HEK293T (cell line): ENCODE data around the gene B4GALNT1.
"Not testable (repeated sequence)": the region's sequence is repeated elsewhere in the genome, so short reads cannot be mapped to it uniquely, and the experiment has no call there.

ENCODE experiments used
- CTCF ChIA-PET: fragments of 350-600 bp; formaldehyde crosslinking; extraction: SDS; loops from one replicate; lab custom pipeline; 2021; ENCODE audit warnings: antibody characterized with exemption, inconsistent platforms; lab: Yijun Ruan, JAX
- POLR2A ChIA-PET: fragments of 350-600 bp; formaldehyde crosslinking; extraction: SDS; loops from one replicate; lab custom pipeline; 2020; ENCODE audit warnings: antibody characterized with exemption, inconsistent platforms; lab: Yijun Ruan, JAX
- DNase-seq: peaks from one replicate; pipeline ENCODE4 v3.0.0; 2012; ENCODE audit warnings: mixed read lengths; ENCODE audit errors: extremely low spot score
- ARNT ChIP-seq: fragments of 450-650 bp; IDR thresholded peaks from 2 replicates; pipeline ENCODE4 v1.6.1; 2017; ENCODE audit warnings: mild to moderate bottlenecking
- BHLHE40 ChIP-seq: fragments of 450-650 bp; IDR thresholded peaks from 2 replicates; pipeline ENCODE4 v1.6.1; 2016; ENCODE audit warnings: mild to moderate bottlenecking, moderate library complexity, borderline replicate concordance
- CTBP1 ChIP-seq: fragments of 450-650 bp; IDR thresholded peaks from 2 replicates; pipeline ENCODE4 v1.6.1; 2016; ENCODE audit warnings: borderline replicate concordance
- ELF4 ChIP-seq: fragments of 450-650 bp; IDR thresholded peaks from 2 replicates; pipeline ENCODE4 v1.6.1; 2017; ENCODE audit warnings: antibody characterized with exemption
- FOXA1 ChIP-seq: fragments of 450-650 bp; IDR thresholded peaks from 2 replicates; pipeline ENCODE4 v1.6.1; 2016; ENCODE audit warnings: mild to moderate bottlenecking
- FOXK2 ChIP-seq: fragments of 450-650 bp; IDR thresholded peaks from 2 replicates; pipeline ENCODE4 v1.6.1; 2016; ENCODE audit warnings: mild to moderate bottlenecking
- FOXM1 ChIP-seq: fragments of 450-650 bp; IDR thresholded peaks from 2 replicates; pipeline ENCODE4 v1.6.1; 2017; ENCODE audit warnings: mild to moderate bottlenecking, borderline replicate concordance
- HDGF ChIP-seq: fragments of 450-650 bp; IDR thresholded peaks from 2 replicates; pipeline ENCODE4 v1.6.1; 2017; ENCODE audit warnings: antibody characterized with exemption, borderline replicate concordance
- L3MBTL2 ChIP-seq: fragments of 450-650 bp; conservative IDR thresholded peaks from 2 replicates; pipeline ENCODE4 v1.6.1; 2016; ENCODE audit warnings: mild to moderate bottlenecking
- LEF1 ChIP-seq: fragments of 450-650 bp; IDR thresholded peaks from 2 replicates; pipeline ENCODE4 v1.6.1; 2017; ENCODE audit warnings: mild to moderate bottlenecking, borderline replicate concordance
- NFRKB ChIP-seq: fragments of 450-650 bp; IDR thresholded peaks from 2 replicates; pipeline ENCODE4 v1.6.1; 2016; ENCODE audit warnings: mild to moderate bottlenecking, moderate library complexity
- PKNOX1 ChIP-seq: fragments of 450-650 bp; IDR thresholded peaks from 2 replicates; pipeline ENCODE4 v1.6.1; 2016
- SP1 ChIP-seq: fragments of 450-650 bp; IDR thresholded peaks from 2 replicates; pipeline ENCODE4 v1.6.1; 2017
- SUZ12 ChIP-seq: fragments of 450-650 bp; IDR thresholded peaks from 2 replicates; pipeline ENCODE4 v1.6.1; 2016; ENCODE audit warnings: mild to moderate bottlenecking
- TARDBP ChIP-seq: fragments of 450-650 bp; IDR thresholded peaks from 2 replicates; pipeline ENCODE4 v1.6.1; 2016
- ZNF384 ChIP-seq: fragments of 450-650 bp; IDR thresholded peaks from 2 replicates; pipeline ENCODE4 v1.6.1; 2016

B4GALNT1 gene

GRCh38 chr12:57593187-57593586 is 39.8 kb downstream of the B4GALNT1 start:
- ChIA-PET POLR2A (interaction anchor here (4.8 kb wide), 1 partner anchor 20 kb away, joined by 41 read pairs; the partner anchor contains the start of gene ARHGEF25), CTCF (interaction anchor here (0.9 to 2.5 kb wide), 3 partner anchors 10 to 29 kb away, joined by 3 to 16 read pairs (median 4); no protein-coding TSS in a partner anchor)
- TF ChIP-seq ELF4 (no peak), L3MBTL2 (no peak), FOXK2 (no peak)
- no peak for DNase-seq

- ChIA-PET POLR2A (interaction anchor here (1.2 to 4.8 kb wide), 2 partner anchors 20 to 152 kb away, joined by 3 to 41 read pairs; partner anchors contain the start of genes ARHGEF25 and TSPAN31), CTCF (interaction anchor here (0.9 to 2.5 kb wide), 3 partner anchors 10 to 30 kb away, joined by 3 to 16 read pairs (median 4); no protein-coding TSS in a partner anchor)
- DNase-seq = no peak
- TF ChIP-seq FOXM1 (no peak), TARDBP (no peak), L3MBTL2 (no peak), ZNF384 (no peak), ARNT (no peak), ELF4 (no peak), SUZ12 (no peak), FOXK2 (no peak), NFRKB (no peak), LEF1 (no peak), SP1 (no peak), PKNOX1 (no peak), FOXA1 (no peak), CTBP1 (no peak), HDGF (no peak)
Observed at GRCh38 chr12:57592551-57593165, 40.3 kb downstream of the B4GALNT1 start.

GRCh38 chr12:57591782-57592325 is 41.1 kb downstream of the B4GALNT1 start:
- no peak for DNase-seq
- CTCF ChIA-PET = interaction anchor here (0.6 to 2.5 kb wide), 3 partner anchors 9 to 20 kb away, joined by 3 to 16 read pairs (median 3); no protein-coding TSS in a partner anchor
- POLR2A ChIA-PET = interaction anchor here (1.1 to 4.8 kb wide), 5 partner anchors 9 to 153 kb away, joined by 3 to 41 read pairs (median 4); partner anchors contain the start of genes ARHGEF25 and TSPAN31
- TF ChIP-seq FOXK2 (no peak), SUZ12 (no peak), PKNOX1 (no peak), FOXM1 (no peak), FOXA1 (no peak)

- peak; percentile 71 for TF ChIP-seq L3MBTL2
- TF ChIP-seq ELF4 = peak; percentile 83
- TF ChIP-seq ZNF384 = no peak
- peak; percentile 94 for DNase-seq
- ChIA-PET CTCF (interaction anchor here (1.0 to 2.5 kb wide), 3 partner anchors 8 to 135 kb away, joined by 3 to 16 read pairs (median 3); no protein-coding TSS in a partner anchor), POLR2A (interaction anchor here (0.8 to 4.8 kb wide), 10 partner anchors 8 to 154 kb away, joined by 3 to 41 read pairs (median 4); partner anchors contain the start of genes ARHGEF25, DDIT3 and TSPAN31)
Observed at GRCh38 chr12:57590864-57591781, 41.9 kb downstream of the B4GALNT1 start, which contains the start of gene PIP4K2C. TSS of gene PIP4K2C (plus strand) at chr12:57591192. CDS start at chr12:57591290, 98 bp downstream.

- no peak for DNase-seq
- ChIA-PET CTCF (interaction anchor here (1.1 kb wide), 1 partner anchor 136 kb away, joined by 3 read pairs; no protein-coding TSS in a partner anchor), POLR2A (interaction anchor here (0.8 to 4.8 kb wide), 8 partner anchors 9 to 82 kb away, joined by 3 to 41 read pairs (median 4); partner anchors contain the start of genes ARHGEF25 and DDIT3)
- TF ChIP-seq CTBP1 (no peak), HDGF (no peak), ELF4 (no peak), TARDBP (no peak), L3MBTL2 (no peak), ARNT (no peak), FOXK2 (no peak), FOXM1 (no peak), SP1 (no peak), ZNF384 (no peak), NFRKB (no peak), LEF1 (no peak), SUZ12 (no peak), BHLHE40 (no peak), FOXA1 (no peak), PKNOX1 (no peak)
Observed at GRCh38 chr12:57590479-57590863, 42.5 kb downstream of the B4GALNT1 start.

- DNase-seq, CTCF ChIA-PET, POLR2A ChIA-PET: not testable (repeated sequence)
Observed at GRCh38 chr12:57588951-57589610, 43.9 kb downstream of the B4GALNT1 start.
